Chondrocyte (in vitro differentiated cells): ENCODE data around the gene ITPR2. TPM values are rescaled to one million over a fixed set of nuclear protein-coding genes. Genes with fewer than 3 reads are reported as not detected.

Source experiments
- DNase-seq: peaks from one replicate; pipeline ENCODE4 v3.0.0; 2021; ENCODE audit warnings: mixed read lengths, low spot score
- H3K27ac Mint-ChIP-seq: one replicate; pipeline ENCODE4 v1.8.0; 2021; ENCODE audit warnings: mild to moderate bottlenecking, moderate library complexity, mixed read lengths; ENCODE audit not compliant: unreplicated experiment
- H3K27me3 Mint-ChIP-seq: 2 replicates; pipeline ENCODE4 v1.8.0; 2021; ENCODE audit warnings: low read depth, mixed read lengths
- H3K36me3 Mint-ChIP-seq: 2 replicates; pipeline ENCODE4 v1.8.0; 2021; ENCODE audit warnings: low read depth, mixed read lengths
- H3K4me1 Mint-ChIP-seq: 2 replicates; pipeline ENCODE4 v1.8.0; 2021; ENCODE audit warnings: low read depth, mild to moderate bottlenecking, mixed read lengths
- H3K4me3 Mint-ChIP-seq: one replicate; pipeline ENCODE4 v1.8.0; 2021; ENCODE audit warnings: mild to moderate bottlenecking, moderate library complexity, mixed read lengths; ENCODE audit not compliant: unreplicated experiment
- H3K9me3 Mint-ChIP-seq: 2 replicates; pipeline ENCODE4 v1.8.0; 2021; ENCODE audit warnings: low read depth, mixed read lengths
- total RNA-seq: library from RNA; stranded (reverse); gene quantifications from 3 replicates; pipeline ENCODE4 v1.2.1, GENCODE V29; 2021
- TF ChIP-seq, protein P1 (sequence below): fragments of 200-600 bp; sonication (generic); IDR thresholded peaks from 2 replicates; pipeline ENCODE4 v1.5.0; 2021; ENCODE audit warnings: antibody characterized with exemption, mild to moderate bottlenecking, moderate library complexity

Gene ITPR2
- total RNA-seq, 1 donor from 2014 or later: 18.7 TPM

DNA sequence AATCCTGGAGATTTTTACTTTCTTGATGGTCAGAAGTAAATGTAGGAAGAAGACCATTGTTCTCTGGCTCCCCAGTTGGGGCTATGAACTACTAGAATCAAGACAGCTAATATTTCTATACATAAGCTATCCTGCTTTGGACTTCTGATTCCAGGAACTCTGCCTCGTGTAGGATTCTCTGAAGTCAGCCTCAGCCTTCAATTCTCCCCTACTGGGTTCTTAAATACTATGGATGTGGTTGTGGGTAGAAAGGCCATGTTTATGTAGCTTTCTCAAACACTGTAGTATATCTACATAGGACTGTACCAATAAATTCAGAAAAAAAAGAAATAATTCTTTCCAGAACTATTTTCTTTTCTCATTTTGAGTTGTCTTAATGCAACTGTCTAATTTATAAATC is 302.5 kb downstream of the ITPR2 start:
- no peak overlapping the region for H3K4me3 Mint-ChIP-seq

DNA sequence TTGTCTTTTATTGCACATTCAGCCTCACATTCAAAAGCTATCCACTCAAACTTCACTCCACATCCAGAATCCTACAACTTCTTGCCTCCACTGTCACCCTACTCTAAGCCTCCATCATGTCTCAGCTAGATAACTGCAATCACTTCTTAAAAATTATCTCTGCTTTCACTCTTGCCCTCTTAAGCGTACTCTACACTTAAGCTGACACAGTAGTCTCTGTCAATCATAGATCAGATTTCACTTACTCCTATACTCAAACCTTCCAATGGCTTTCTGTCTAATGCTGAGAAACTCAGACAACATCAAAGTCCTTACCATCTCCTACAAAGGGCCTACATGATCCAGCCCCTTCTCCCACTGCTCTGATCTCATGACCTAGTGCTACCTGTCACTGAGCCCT is 304.1 kb downstream of the ITPR2 start:
- Mint-ChIP-seq H3K27ac (no peak overlapping the region), H3K27me3 (no peaks in the 10 kb centered on the region), H3K4me3 (no peak overlapping the region), H3K36me3 (peaks cover 10% of the 10 kb centered on the region), H3K9me3 (peaks cover 17% of the 10 kb centered on the region), H3K4me1 (no peaks in the 10 kb centered on the region)
- DNase-seq: no peak
- TF ChIP-seq, protein P1, sequence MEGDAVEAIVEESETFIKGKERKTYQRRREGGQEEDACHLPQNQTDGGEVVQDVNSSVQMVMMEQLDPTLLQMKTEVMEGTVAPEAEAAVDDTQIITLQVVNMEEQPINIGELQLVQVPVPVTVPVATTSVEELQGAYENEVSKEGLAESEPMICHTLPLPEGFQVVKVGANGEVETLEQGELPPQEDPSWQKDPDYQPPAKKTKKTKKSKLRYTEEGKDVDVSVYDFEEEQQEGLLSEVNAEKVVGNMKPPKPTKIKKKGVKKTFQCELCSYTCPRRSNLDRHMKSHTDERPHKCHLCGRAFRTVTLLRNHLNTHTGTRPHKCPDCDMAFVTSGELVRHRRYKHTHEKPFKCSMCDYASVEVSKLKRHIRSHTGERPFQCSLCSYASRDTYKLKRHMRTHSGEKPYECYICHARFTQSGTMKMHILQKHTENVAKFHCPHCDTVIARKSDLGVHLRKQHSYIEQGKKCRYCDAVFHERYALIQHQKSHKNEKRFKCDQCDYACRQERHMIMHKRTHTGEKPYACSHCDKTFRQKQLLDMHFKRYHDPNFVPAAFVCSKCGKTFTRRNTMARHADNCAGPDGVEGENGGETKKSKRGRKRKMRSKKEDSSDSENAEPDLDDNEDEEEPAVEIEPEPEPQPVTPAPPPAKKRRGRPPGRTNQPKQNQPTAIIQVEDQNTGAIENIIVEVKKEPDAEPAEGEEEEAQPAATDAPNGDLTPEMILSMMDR: no peak

More for the DNA sequence above, 302.5 kb downstream of the ITPR2 start:
- DNase-seq: no peak
- no peaks in the 10 kb centered on the region for H3K4me1 Mint-ChIP-seq
- H3K36me3 Mint-ChIP-seq: peaks cover 7% of the 10 kb centered on the region
- no peak overlapping the region for H3K27ac Mint-ChIP-seq
- H3K9me3 Mint-ChIP-seq: peaks cover 11% of the 10 kb centered on the region
- TF ChIP-seq, protein P1: no peak
- H3K27me3 Mint-ChIP-seq: no peaks in the 10 kb centered on the region

- Mint-ChIP-seq H3K9me3 (peaks cover 17% of the 10 kb centered on the region), H3K27me3 (no peaks in the 10 kb centered on the region), H3K4me3 (no peak overlapping the region), H3K36me3 (peaks cover 10% of the 10 kb centered on the region), H3K4me1 (no peaks in the 10 kb centered on the region), H3K27ac (no peak overlapping the region)
- TF ChIP-seq, protein P1: no peak
- DNase-seq: no peak
Observed at GRCh38 chr12:26527682-26528081, 305.3 kb downstream of the ITPR2 start.

GRCh38 chr12:26524862-26525465 is 308.0 kb downstream of the ITPR2 start:
- H3K4me3 Mint-ChIP-seq: no peak overlapping the region
- peaks cover 17% of the 10 kb centered on the region for H3K9me3 Mint-ChIP-seq
- DNase-seq: no peak
- H3K27ac Mint-ChIP-seq: no peak overlapping the region
- H3K4me1 Mint-ChIP-seq: no peaks in the 10 kb centered on the region
- H3K27me3 Mint-ChIP-seq: no peaks in the 10 kb centered on the region
- H3K36me3 Mint-ChIP-seq: peaks cover 10% of the 10 kb centered on the region
- TF ChIP-seq, protein P1: peak; percentile 71

DNA sequence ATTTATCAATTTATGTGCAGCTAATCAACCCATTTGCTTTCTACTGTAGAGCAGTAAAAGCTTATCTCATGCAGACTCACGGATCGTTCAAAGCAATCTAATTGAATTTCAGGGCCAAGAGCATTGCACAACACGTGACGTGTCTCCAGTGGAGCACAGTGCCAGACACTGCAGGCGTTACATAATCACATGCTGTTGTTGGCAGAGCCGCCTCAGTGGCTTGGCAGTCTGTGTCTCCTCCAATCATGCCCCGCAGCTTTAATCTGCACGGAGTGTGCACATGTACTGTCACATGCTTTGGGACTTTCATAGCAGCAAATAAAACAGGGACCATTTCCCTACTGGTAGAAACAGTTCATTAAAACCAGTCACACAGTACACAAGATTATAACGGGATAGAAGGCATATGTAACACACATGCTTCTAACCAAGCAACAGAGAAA is 309.3 kb downstream of the ITPR2 start:
- no peak overlapping the region for H3K27ac Mint-ChIP-seq
- DNase-seq: no peak
- H3K4me1 Mint-ChIP-seq: no peaks in the 10 kb centered on the region

More for the DNA sequence above, 309.3 kb downstream of the ITPR2 start:
- no peak overlapping the region for H3K4me3 Mint-ChIP-seq
- H3K36me3 Mint-ChIP-seq: peaks cover 10% of the 10 kb centered on the region
- no peaks in the 10 kb centered on the region for H3K27me3 Mint-ChIP-seq
- peaks cover 21% of the 10 kb centered on the region for H3K9me3 Mint-ChIP-seq
- TF ChIP-seq, protein P1: no peak
